ENCODE measurements around the gene TRIP6. TPM values are rescaled to one million over a fixed set of nuclear protein-coding genes. Genes with fewer than 3 reads are reported as not detected.

TRIP6 gene
- total RNA-seq, 2 experiments from 2014 or later, result 25.8 to 25.9 TPM

DNA sequence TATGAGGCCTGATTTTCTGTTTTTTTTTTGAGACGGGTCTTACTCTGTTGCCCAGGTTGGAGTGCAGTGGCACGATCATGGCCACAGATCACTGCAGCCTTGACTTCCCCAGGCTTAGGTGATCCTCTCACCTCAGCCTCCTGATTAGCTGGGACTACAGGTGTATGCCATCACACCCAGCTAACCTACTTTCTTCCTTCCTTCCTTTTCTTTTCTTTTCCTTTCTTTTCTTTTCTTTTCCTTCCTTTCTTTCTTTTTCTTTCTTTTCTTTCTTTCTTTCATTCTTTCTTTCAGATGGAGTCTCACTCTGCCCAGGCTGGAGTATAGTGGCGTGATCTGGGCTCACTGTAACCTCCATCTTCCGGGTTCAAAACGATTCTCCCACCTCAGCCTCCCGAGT lies 11.5 kb downstream of the TRIP6 start:
- no peak overlapping the region for H3K27ac Mint-ChIP-seq
- intact Hi-C loops (cut with micrococcal nuclease), result loop anchor here (5.0 kb wide), 1 partner anchor 171 kb away; the partner anchor contains the start of gene POP7
- CTCF ChIA-PET, result interaction anchor here (0.6 to 1.2 kb wide), 3 partner anchors 15 to 402 kb away, joined by 3 to 4 read pairs (median 3); no protein-coding TSS in a partner anchor
- no peak overlapping the region for H3K4me3 Mint-ChIP-seq
- H3K27me3 Mint-ChIP-seq, result no peaks in the 10 kb centered on the region
- peaks cover 53% of the 10 kb centered on the region for H3K4me1 Mint-ChIP-seq (ENCODE audit: low read depth)
- DNase-seq, result no peak
- POLR2A ChIA-PET, result interaction anchor here (0.6 kb wide), 1 partner anchor 1508 kb away, joined by 3 read pairs; no protein-coding TSS in a partner anchor
- peaks cover 77% of the 10 kb centered on the region for H3K36me3 Mint-ChIP-seq
- H3K9me3 Mint-ChIP-seq, result no peaks in the 10 kb centered on the region

DNA sequence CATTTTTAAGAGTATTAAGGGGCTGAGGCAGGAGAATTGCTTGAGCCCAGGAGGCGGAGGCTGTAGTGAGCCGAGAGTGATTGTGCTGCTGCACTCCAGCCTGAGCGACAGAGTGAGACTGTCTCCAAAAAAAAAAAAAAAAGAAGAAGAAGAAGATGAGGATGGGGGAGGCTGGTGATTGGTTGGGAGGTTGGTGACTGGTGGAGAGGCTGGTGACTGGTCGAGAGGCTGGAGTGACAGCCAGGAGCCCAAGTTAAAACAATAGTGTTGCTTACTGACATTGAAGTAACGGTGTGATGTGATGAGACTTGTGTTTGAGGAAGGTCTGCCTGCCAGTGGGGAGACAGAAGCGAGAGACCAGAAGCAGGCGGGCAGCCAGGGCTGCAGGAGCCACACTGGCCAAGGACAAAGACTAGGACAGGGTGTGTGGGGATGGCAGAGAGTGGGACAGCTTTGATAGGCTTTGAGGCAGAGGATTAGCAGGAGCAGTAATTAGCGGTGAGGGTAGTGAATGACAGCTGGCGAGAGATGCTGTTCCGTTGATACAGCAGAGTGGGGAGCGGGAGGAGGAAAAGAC lies 12.6 kb downstream of the TRIP6 start:
- H3K9me3 Mint-ChIP-seq, result no peaks in the 10 kb centered on the region
- POLR2A ChIA-PET, result no interaction called here
- H3K4me3 Mint-ChIP-seq, result no peak overlapping the region
- peaks cover 47% of the 10 kb centered on the region for H3K4me1 Mint-ChIP-seq (ENCODE audit: low read depth)
- no peak for DNase-seq
- CTCF ChIA-PET, result interaction anchor here (0.6 kb wide), 1 partner anchor 749 kb away, joined by 3 read pairs; no protein-coding TSS in a partner anchor
- intact Hi-C loops (cut with micrococcal nuclease), result loop anchor here (5.0 kb wide), 1 partner anchor 172 kb away; the partner anchor contains the start of gene POP7
- peaks cover 76% of the 10 kb centered on the region for H3K36me3 Mint-ChIP-seq
- no peaks in the 10 kb centered on the region for H3K27me3 Mint-ChIP-seq
- no peak overlapping the region for H3K27ac Mint-ChIP-seq

DNA sequence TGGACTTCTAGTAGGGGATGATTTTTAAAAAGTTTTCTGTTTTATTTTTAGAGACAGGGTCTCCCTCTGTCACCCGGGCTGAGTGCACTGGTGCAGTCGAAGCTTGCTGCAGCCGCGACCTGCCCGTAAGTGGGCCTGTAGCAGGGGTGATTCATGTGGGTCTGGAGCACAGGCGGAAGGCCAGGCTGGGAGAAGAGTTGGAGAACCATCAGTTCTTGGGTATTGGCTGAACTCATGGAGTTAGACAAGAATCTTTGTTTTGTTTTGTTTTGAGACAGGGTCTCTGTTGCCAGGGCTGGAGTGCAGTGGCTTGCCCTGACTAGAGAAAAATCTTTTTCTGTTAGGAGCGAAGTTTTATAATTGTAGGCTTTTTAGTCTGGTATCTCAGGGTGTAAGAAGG lies 13.5 kb downstream of the TRIP6 start:
- DNase-seq, result no peak
- Mint-ChIP-seq H3K27ac (no peak overlapping the region), H3K4me3 (no peak overlapping the region), H3K9me3 (no peaks in the 10 kb centered on the region), H3K27me3 (no peaks in the 10 kb centered on the region), H3K36me3 (peaks cover 74% of the 10 kb centered on the region), H3K4me1 (ENCODE audit: low read depth) (peaks cover 49% of the 10 kb centered on the region)
- CTCF ChIA-PET, result interaction anchor here (0.6 kb wide), 1 partner anchor 750 kb away, joined by 3 read pairs; no protein-coding TSS in a partner anchor
- POLR2A ChIA-PET, result no interaction called here
- intact Hi-C loops (cut with micrococcal nuclease), result no loop called here

DNA sequence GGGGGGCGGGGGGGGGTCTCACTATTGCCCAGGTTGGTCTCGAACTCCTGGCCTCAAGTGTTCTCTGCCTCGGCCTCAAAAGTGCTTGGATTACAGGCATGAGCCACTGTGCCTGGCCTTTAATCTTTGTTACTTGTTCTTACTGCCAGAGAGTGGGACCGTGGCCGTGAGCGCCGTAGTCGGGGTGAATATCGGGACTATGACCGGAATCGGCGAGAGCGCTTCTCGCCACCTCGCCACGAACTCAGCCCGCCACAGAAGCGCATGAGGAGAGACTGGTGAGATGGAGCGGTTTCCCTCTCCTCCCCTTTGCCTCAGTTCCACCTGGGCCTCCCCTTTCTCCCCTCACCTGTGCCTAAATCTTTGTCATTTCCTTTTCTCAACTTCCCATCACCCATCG lies 13.9 kb downstream of the TRIP6 start:
- intact Hi-C loops (cut with micrococcal nuclease), result no loop called here
- POLR2A ChIA-PET, result no interaction called here
- DNase-seq, result no peak
- CTCF ChIA-PET, result no interaction called here
- peaks cover 52% of the 10 kb centered on the region for H3K4me1 Mint-ChIP-seq (ENCODE audit: low read depth)
- no peak overlapping the region for H3K27ac Mint-ChIP-seq
- no peaks in the 10 kb centered on the region for H3K9me3 Mint-ChIP-seq
- no peak overlapping the region for H3K4me3 Mint-ChIP-seq
- peaks cover 76% of the 10 kb centered on the region for H3K36me3 Mint-ChIP-seq
- H3K27me3 Mint-ChIP-seq, result no peaks in the 10 kb centered on the region

DNA sequence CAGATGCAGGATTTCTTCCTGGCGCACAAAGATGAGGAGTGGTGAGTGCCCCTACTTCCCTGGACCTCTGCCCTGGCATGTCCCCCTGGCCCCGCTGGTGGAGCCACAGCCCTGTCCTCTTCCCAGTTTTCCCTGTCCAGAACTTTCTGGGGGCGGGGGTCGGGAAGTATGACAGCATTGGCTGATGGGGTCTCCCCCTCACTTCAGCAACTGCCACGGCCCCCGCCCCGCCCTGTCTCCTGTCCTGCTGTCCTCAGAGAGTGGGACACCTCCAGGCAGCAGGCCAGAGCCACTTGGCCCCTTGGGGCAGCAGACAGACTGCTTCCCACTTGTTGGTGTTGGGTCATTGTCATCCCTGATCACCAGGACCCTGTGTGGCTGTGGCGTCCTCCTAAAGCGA lies 15.0 kb downstream of the TRIP6 start:
- no peaks in the 10 kb centered on the region for H3K27me3 Mint-ChIP-seq
- ChIA-PET CTCF (no interaction called here), POLR2A (no interaction called here)
- H3K27ac Mint-ChIP-seq, result no peak overlapping the region
- H3K4me3 Mint-ChIP-seq, result no peak overlapping the region
- H3K9me3 Mint-ChIP-seq, result no peaks in the 10 kb centered on the region
- no peak for DNase-seq
- peaks cover 80% of the 10 kb centered on the region for H3K36me3 Mint-ChIP-seq
- H3K4me1 Mint-ChIP-seq (ENCODE audit: low read depth), result peaks cover 55% of the 10 kb centered on the region
- intact Hi-C loops (cut with micrococcal nuclease), result no loop called here

DNA sequence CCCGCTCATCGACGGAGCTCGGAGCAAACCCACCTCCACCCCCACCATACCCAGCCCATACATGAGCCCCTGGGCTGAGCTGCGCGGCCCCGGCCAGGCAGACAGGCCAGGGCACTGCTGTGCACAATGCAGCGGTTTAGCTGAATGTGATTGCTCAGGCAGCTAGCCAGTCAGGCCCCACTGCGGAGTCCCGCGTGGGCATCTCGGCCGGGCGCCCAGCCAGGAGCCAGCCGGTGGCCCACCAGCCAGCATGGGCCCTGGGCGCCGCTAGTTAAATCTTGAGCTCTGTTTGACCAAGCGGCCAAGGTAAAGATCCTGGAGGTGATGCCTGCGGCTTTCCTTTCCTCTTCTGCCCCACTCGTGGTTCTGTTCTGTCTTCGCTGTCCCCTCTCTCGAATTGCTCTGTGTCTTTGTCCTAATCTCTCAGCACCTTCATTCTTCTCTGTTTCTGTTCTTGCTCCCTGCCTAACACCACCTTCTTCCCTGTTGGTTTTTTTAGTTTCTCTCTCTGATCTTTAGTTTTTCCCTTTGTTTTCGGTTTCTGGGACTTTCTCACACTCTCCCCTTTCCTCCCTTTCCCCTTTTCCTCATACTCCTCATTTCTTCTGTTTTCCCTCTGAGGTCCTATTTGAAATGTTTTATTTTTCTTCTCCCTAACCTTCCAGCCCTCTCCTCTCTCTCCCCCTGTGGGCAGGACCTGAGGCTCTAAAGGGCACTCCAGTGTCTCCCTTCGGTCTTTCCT lies 15.8 kb downstream of the TRIP6 start:
- Mint-ChIP-seq H3K36me3 (peaks cover 84% of the 10 kb centered on the region), H3K9me3 (no peaks in the 10 kb centered on the region), H3K4me3 (no peak overlapping the region), H3K27me3 (no peaks in the 10 kb centered on the region), H3K27ac (peak overlapping the region; percentile 47), H3K4me1 (ENCODE audit: low read depth) (peaks cover 58% of the 10 kb centered on the region)
- POLR2A ChIA-PET, result no interaction called here
- intact Hi-C loops (cut with micrococcal nuclease), result no loop called here
- no peak for DNase-seq
- CTCF ChIA-PET, result no interaction called here

DNA sequence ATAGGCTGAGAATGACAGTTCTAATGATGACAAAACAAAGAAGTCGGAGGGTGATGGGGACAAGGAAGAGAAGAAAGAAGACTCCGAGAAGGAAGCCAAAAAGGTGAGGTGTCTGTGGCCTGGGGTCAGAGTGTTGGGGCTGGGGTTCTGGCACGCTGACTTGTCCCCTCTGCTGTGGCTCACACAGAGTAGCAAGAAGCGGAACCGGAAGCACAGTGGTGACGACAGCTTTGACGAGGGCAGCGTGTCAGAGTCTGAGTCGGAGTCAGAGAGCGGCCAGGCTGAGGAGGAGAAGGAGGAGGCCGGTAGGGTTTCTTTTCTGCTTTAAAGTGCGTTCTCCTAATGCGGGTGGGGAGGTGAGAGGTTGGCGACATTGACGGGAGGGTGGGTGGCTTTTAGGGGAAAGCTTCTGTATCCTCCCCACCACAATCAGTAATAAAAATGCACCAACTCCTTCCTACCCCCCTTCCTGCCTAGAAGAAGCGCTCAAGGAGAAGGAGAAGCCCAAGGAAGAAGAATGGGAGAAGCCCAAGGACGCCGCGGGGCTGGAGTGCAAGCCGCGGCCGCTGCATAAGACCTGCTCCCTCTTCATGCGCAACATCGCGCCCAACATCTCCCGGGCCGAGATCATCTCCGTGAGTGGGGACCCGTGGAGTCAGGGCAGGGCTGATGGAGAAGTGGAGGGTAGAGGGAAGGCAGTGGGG lies 17.7 kb downstream of the TRIP6 start:
- peak overlapping the region; percentile 33 for H3K4me3 Mint-ChIP-seq
- peak; percentile 53 for DNase-seq
- POLR2A ChIA-PET, result interaction anchor here (6.2 kb wide), 1 partner anchor 9 kb away, joined by 107 read pairs; the partner anchor contains the start of gene SRRT
- H3K36me3 Mint-ChIP-seq, result peaks cover 75% of the 10 kb centered on the region
- peak overlapping the region; percentile 66 for H3K27ac Mint-ChIP-seq
- H3K27me3 Mint-ChIP-seq, result no peaks in the 10 kb centered on the region
- intact Hi-C loops (cut with micrococcal nuclease), result loop anchor here (5.0 kb wide), 1 partner anchor 287 kb away; no protein-coding TSS in a partner anchor
- CTCF ChIA-PET, result no interaction called here
- H3K9me3 Mint-ChIP-seq, result no peaks in the 10 kb centered on the region
- H3K4me1 Mint-ChIP-seq (ENCODE audit: low read depth), result peaks cover 49% of the 10 kb centered on the region

DNA sequence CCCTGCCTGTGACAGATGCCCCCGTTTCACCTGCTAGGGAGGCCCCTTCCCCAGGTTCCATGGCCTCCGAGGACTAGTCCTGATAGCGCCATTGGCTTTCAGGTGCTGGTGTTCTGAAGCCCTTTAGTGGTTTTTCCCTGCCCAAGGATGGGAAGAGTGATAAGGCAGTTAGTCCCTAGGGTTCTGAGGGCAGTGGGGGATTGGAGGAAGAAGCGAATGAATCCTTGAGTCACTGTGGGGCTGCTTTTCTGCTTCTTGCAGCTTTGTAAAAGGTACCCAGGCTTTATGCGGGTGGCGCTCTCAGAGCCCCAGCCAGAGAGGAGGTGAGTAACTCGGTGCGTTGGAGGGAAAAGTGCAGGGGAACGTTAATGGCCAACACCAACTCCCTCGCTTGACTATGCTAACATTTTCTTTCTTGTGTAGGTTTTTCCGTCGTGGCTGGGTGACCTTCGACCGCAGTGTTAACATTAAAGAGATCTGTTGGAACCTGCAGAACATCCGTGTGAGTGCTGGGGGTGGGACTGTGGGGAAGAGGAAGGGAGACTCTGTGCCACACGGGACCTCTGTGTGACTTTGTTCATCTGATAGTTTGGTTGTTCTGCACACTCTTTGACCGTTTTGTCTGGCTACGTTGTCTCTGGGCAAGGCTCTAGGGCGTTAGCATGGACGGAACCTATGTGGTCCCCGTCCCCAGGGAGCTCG lies 18.4 kb downstream of the TRIP6 start:
- Mint-ChIP-seq H3K9me3 (no peaks in the 10 kb centered on the region), H3K4me3 (no peak overlapping the region), H3K27me3 (no peaks in the 10 kb centered on the region), H3K36me3 (peaks cover 70% of the 10 kb centered on the region), H3K27ac (peak overlapping the region; percentile 64), H3K4me1 (ENCODE audit: low read depth) (peaks cover 52% of the 10 kb centered on the region)
- POLR2A ChIA-PET, result interaction anchor here (2.1 to 6.2 kb wide), 2 partner anchors 10 to 33 kb away, joined by 4 to 107 read pairs; partner anchors contain the start of genes SLC12A9 and SRRT
- CTCF ChIA-PET, result no interaction called here
- intact Hi-C loops (cut with micrococcal nuclease), result loop anchor here (5.0 kb wide), 1 partner anchor 287 kb away; no protein-coding TSS in a partner anchor
- DNase-seq, result no peak

DNA sequence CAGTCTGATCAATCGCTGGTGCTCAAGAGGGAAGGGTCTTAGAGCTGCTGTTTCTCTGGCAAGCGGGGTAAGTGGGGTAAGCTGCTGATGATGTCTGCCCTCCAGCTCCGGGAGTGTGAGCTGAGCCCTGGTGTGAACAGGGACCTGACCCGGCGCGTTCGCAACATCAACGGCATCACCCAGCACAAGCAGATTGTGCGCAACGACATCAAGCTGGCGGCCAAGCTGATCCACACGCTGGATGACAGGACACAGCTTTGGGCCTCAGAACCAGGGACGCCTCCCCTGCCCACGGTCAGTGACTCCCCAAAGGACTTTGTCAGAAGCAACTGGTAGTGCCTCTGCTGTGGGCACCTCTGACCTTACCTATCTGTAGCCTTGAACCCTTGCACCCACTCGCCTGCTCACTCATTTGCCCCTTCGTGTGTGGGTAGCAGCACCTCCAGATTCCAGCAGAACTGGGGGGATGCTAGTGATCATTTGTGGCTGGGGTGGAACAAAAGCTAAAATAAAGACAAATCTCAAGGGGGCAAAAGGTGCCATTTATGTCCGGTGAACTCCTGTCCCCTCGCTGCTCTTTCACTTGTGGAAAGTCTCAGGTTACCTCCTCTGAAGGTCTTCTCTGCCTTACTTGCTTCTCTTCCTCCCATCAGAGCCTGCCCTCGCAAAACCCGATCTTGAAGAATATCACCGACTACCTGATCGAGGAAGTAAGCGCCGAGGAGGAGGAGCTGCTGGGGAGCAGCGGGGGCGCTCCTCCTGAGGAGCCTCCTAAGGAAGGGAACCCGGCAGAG lies 19.2 kb downstream of the TRIP6 start:
- Mint-ChIP-seq H3K9me3 (no peaks in the 10 kb centered on the region), H3K27me3 (peaks cover under 1% of the 10 kb centered on the region), H3K36me3 (peaks cover 64% of the 10 kb centered on the region), H3K27ac (peak overlapping the region; percentile 74), H3K4me3 (no peak overlapping the region), H3K4me1 (ENCODE audit: low read depth) (peaks cover 55% of the 10 kb centered on the region)
- ChIA-PET POLR2A (interaction anchor here (0.9 to 6.2 kb wide), 3 partner anchors 11 to 34 kb away, joined by 3 to 107 read pairs (median 4); partner anchors contain the start of genes SLC12A9 and SRRT), CTCF (interaction anchor here (0.8 to 1.3 kb wide), 4 partner anchors 34 to 181 kb away, joined by 3 to 6 read pairs (median 6); partner anchors contain the start of genes POP7 and SLC12A9)
- intact Hi-C loops (cut with micrococcal nuclease), result loop anchor here (5.0 kb wide), 1 partner anchor 286 kb away; no protein-coding TSS in a partner anchor
- no peak for DNase-seq

DNA sequence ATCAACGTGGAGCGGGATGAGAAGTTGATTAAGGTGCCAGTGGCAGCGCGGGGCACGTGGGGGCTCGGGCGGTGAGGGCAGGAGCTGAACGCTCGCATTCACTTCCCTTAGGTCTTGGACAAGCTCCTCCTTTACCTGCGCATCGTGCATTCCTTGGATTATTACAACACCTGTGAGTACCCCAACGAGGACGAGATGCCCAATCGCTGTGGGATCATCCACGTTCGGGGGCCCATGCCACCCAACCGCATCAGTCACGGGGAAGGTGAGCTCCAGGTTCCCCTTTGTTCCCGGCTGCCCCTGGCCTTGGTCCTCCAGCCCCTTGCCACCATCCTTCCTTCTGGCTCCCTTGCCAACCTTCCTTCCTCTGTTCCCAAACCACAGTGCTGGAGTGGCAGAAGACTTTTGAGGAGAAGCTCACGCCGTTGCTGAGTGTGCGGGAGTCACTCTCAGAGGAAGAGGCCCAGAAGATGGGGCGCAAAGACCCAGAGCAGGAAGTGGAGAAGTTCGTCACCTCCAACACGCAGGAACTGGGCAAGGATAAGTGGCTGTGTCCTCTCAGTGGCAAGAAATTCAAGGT lies 19.8 kb downstream of the TRIP6 start:
- H3K27me3 Mint-ChIP-seq, result peaks cover 7% of the 10 kb centered on the region
- no peaks in the 10 kb centered on the region for H3K9me3 Mint-ChIP-seq
- peaks cover 57% of the 10 kb centered on the region for H3K36me3 Mint-ChIP-seq
- ChIA-PET POLR2A (interaction anchor here (0.9 to 6.2 kb wide), 3 partner anchors 11 to 35 kb away, joined by 3 to 107 read pairs (median 4); partner anchors contain the start of genes SLC12A9 and SRRT), CTCF (interaction anchor here (0.8 to 2.0 kb wide), 7 partner anchors 9 to 357 kb away, joined by 3 to 6 read pairs (median 5); partner anchors contain the start of genes ACHE, POP7 and SLC12A9)
- intact Hi-C loops (cut with micrococcal nuclease), result loop anchor here (5.0 kb wide), 1 partner anchor 285 kb away; no protein-coding TSS in a partner anchor
- peak overlapping the region; percentile 79 for H3K4me3 Mint-ChIP-seq
- no peak for DNase-seq
- peaks cover 57% of the 10 kb centered on the region for H3K4me1 Mint-ChIP-seq (ENCODE audit: low read depth)
- peak overlapping the region; percentile 84 for H3K27ac Mint-ChIP-seq
